Subcutaneous abdominal adipose tissue (tissue), 5 donors: ENCODE data around the gene ABCC1.
A peak's percentile ranks its signal among the peaks of the same experiment; 100 is the strongest.

ENCODE experiments used
- H3K27ac ChIP-seq: one replicate; pipeline ENCODE4 v1.7.0; 2013; ENCODE audit warnings: low read depth, mild to moderate bottlenecking, inconsistent platforms, low read length, moderate library complexity
- H3K27me3 ChIP-seq, 5 donors: one replicate each; pipeline ENCODE4 v1.7.0; 2013; ENCODE audit warnings: low read length in 5 of 5, inconsistent platforms in 1 of 5; ENCODE audit not compliant: control insufficient read depth in 5 of 5, insufficient read depth in 4 of 5
- H3K36me3 ChIP-seq, 5 donors: one replicate each; pipeline ENCODE4 v1.7.0; 2013; ENCODE audit warnings: low read length in 5 of 5; ENCODE audit not compliant: control insufficient read depth in 5 of 5, insufficient read depth in 5 of 5
- H3K4me1 ChIP-seq, 5 donors: one replicate each; pipeline ENCODE4 v1.7.0; 2013; ENCODE audit warnings: low read length in 5 of 5, mild to moderate bottlenecking in 3 of 5, moderate library complexity in 1 of 5; ENCODE audit not compliant: control insufficient read depth in 5 of 5, insufficient read depth in 5 of 5
- H3K4me3 ChIP-seq, 5 donors: one replicate each; pipeline ENCODE4 v1.7.0; 2013; ENCODE audit warnings: low read length in 5 of 5, low read depth in 1 of 5
- H3K9ac ChIP-seq, 5 donors: one replicate each; pipeline ENCODE4 v1.7.0; 2013; ENCODE audit warnings: low read length in 5 of 5, mild to moderate bottlenecking in 4 of 5, moderate library complexity in 3 of 5
- H3K9me3 ChIP-seq, 5 donors: one replicate each; pipeline ENCODE4 v1.7.0; 2013; ENCODE audit warnings: low read length in 5 of 5; ENCODE audit not compliant: control insufficient read depth in 5 of 5
- donor health status: healthy.
- donor health status: healthy.
- donor health status: healthy.
- donor health status: healthy.
- donor health status: healthy.

The ABCC1 gene

DNA sequence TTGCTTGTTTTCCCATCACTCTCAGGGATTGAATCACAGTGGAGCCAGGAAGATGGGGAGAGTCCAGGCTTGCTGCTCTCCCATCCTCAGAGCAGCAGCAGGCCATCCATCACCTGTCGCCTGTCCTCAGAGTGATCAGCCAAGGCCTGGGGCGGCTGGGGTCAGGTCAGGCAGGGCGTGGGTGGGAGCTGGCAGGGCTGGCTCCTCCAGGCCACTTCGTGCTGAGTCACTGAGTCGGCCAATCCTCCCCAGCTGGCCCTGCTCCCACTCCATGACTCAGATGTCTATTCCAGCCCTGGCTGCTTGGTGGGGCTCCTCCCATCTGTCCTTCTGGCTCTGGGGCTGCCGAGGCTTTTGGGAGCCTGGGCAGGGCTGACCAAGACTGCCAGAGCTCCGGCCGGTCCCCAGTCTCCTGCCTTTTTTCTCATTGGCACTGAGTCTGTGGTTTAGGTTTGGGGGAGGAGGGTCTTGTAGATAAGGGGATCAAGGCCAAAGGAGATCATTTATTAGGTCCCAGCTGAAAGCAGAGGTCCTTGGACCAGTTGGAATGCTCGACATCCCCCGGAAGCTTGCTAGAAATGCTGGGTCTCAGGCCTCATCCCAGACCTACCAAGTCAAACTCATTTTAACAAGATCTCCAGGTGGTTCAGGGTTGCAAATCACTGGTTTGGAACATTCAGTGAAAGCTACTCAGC, 72.7 kb downstream of the ABCC1 start:
- Histone ChIP-seq H3K4me3 (peak overlapping the region in 2 of 5 donors; percentile 6 to 28), H3K36me3 (peaks cover 0 to 39% (median 15%) of the 10 kb centered on the region in 5 donors), H3K9me3 (no peaks in the 10 kb centered on the region), H3K27ac (peak overlapping the region; percentile 48), H3K4me1 (peaks cover 8 to 35% (median 24%) of the 10 kb centered on the region in 5 donors), H3K9ac (peak overlapping the region in 4 of 5 donors; percentile 22 to 48 (median 36)), H3K27me3 (no peaks in the 10 kb centered on the region)

DNA sequence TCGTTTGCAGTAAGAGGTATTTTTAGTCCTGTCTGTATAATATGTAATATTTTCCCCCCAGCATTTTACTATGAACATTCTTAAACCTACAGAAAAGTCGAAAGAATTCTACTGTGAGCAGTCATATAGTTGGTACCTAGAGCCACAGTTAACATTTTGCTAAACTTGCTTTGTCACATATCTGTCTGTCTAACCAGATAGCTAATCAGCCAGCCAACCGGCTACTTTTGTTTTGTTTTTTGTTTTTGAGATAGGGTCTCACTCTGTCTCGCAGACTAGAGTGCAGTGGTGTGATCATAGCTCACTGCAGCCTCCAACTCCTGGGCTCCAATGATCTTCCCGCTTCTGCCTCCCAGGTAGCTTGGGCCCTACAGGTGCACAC, 73.3 kb downstream of the ABCC1 start:
- peak overlapping the region in 2 of 5 donors; percentile 36 to 37 for H3K9ac ChIP-seq

DNA sequence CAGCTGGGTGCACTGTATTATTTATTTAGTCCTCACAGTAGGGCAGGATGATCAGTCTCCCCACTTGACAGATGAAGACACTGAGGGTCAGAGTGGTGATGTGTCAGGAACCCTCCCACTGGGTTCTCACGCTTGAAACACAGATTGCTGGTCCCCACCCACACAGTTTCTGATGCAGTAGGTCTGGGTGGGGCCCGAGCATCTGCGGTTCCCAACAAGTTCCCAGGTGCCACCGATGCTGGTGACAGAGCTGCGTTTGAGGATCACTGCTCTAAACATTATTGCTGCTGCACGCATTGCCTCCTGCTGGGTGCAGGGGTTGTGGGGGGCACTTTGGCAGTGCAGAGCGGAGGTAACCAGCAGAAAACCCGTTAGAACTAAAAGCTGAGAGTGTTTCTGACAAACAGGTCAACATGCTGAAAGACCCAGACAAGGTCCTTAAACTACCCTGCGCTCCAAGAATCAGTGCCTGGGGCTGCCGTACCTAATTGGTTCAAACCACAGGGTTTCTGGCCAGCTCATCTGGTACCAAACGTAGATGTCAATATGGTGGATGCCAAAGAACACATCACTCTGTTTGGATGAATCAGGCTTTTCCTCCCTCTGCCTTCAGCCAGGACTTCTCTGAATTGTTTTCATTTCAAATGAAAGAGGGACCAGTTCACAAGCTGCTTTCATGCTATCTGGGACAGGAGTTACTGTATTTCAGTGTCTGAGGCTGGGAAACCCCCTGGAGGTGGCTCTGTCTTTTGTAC, 76.0 kb downstream of the ABCC1 start:
- Histone ChIP-seq H3K36me3 (peaks cover 0 to 21% (median 4%) of the 10 kb centered on the region in 5 donors), H3K27ac (peak overlapping the region; percentile 38), H3K4me1 (peaks cover 9 to 50% (median 38%) of the 10 kb centered on the region in 5 donors), H3K27me3 (no peaks in the 10 kb centered on the region), H3K4me3 (no peak overlapping the region), H3K9ac (no peak overlapping the region), H3K9me3 (no peaks in the 10 kb centered on the region)

More for the DNA sequence above, 73.3 kb downstream of the ABCC1 start:
- peak overlapping the region in 1 of 5 donors; percentile 6 for H3K4me3 ChIP-seq
- no peaks in the 10 kb centered on the region for H3K9me3 ChIP-seq
- peaks cover 8 to 33% (median 26%) of the 10 kb centered on the region in 5 donors for H3K4me1 ChIP-seq
- H3K27ac ChIP-seq, result peak overlapping the region; percentile 48
- H3K27me3 ChIP-seq, result no peaks in the 10 kb centered on the region
- peaks cover 0 to 39% (median 15%) of the 10 kb centered on the region in 5 donors for H3K36me3 ChIP-seq

- Histone ChIP-seq H3K4me3 (no peak overlapping the region), H3K9ac (no peak overlapping the region), H3K4me1 (peaks cover 2 to 37% (median 18%) of the 10 kb centered on the region in 5 donors), H3K36me3 (peaks cover 0 to 24% (median 2%) of the 10 kb centered on the region in 5 donors), H3K9me3 (no peaks in the 10 kb centered on the region), H3K27me3 (no peaks in the 10 kb centered on the region), H3K27ac (peak overlapping the region; percentile 41)
These were observed 78.4 kb downstream of the ABCC1 start for GRCh38 chr16:16027728-16028310.

DNA sequence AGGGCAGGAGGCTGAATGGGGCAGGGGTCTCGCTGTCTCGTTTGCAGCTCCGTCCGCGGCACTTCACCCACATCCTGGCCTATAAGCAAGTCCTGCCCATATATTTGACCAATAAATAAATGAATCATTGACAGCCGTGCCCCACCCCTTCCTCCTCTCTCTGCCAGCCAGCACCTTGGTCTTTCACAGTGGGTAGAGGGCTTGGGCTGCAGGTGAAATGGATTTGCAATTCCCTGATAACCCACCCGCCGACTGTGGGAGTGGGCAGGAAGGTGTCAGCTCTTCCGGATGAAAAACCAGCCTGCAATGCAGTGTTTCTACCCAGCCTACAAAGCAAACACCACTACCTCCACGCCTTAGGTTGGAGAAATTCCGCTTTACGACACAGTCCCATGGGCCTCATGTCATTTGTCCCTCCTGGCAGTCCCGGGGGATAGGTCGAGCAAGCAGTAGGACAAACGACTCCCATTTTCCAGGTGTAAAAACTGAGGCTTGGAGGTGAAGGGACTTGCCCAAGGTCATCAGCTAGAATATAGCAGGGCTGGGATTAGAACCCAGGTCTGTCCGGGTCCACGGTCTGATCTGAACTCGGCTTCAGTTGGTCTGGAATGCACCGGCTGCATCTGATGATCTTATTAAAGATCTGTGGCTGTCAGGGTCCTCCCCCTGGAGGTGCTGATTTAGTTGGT, 79.0 kb downstream of the ABCC1 start:
- Histone ChIP-seq H3K9me3 (no peaks in the 10 kb centered on the region), H3K36me3 (peaks cover 0 to 28% (median 6%) of the 10 kb centered on the region in 5 donors), H3K4me3 (no peak overlapping the region), H3K4me1 (peaks cover 2 to 36% (median 17%) of the 10 kb centered on the region in 5 donors), H3K9ac (no peak overlapping the region), H3K27me3 (no peaks in the 10 kb centered on the region), H3K27ac (peak overlapping the region; percentile 41)

DNA sequence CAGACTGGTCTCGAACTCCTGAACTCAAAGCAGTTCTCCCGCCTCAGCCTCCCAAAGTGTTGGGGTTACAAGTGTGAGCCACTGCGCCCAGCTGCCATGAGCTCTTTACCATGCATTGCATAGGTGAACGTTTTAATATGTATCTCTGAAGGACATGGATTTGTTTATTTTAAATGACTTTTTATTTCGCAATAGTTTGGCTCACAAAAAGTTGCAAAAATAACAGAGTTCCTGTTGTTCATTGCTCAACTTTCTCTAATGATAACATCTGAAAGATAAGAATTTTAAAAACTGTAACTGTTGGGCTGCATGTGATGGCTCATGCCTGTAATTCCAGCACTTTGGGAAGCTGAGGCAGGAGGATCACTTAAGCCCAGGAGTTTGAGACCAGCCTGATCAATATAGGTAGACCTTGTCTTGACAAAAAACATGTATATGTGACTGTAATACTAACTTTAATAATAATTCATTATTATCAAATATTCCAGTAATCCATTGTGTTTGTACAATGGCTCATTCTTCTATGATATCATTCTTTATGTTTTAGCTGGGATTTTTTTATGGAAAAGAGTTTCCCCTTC, 80.1 kb downstream of the ABCC1 start:
- Histone ChIP-seq H3K27ac (peak overlapping the region; percentile 30), H3K27me3 (no peaks in the 10 kb centered on the region), H3K36me3 (peaks cover 0 to 23% (median 7%) of the 10 kb centered on the region in 5 donors), H3K4me1 (peaks cover 2 to 36% (median 17%) of the 10 kb centered on the region in 5 donors), H3K9me3 (no peaks in the 10 kb centered on the region), H3K9ac (no peak overlapping the region), H3K4me3 (no peak overlapping the region)

DNA sequence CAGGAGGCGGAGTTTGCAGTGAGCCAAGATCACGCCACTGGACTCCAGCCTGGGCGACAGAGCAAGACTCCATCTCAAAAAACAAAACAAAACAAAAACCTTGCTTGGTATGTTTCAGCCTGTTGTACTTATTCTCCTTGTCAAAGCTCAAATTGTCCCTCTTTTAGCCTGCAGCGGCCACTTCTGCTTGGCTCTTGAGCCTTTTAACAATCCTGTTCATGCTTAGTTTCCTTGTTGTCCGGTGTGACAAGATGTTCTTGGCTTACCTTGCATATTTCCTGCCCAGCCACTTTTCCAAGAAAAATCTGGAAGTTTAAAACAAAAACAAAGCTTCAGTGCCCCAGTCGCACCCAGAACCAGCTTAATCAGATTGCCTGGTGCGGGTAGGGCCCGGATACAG, 81.0 kb downstream of the ABCC1 start:
- Histone ChIP-seq H3K36me3 (peaks cover 0 to 28% (median 9%) of the 10 kb centered on the region in 5 donors), H3K27ac (no peak overlapping the region), H3K4me1 (peaks cover 2 to 36% (median 15%) of the 10 kb centered on the region in 5 donors), H3K9ac (no peak overlapping the region), H3K9me3 (no peaks in the 10 kb centered on the region), H3K4me3 (no peak overlapping the region), H3K27me3 (no peaks in the 10 kb centered on the region)

GRCh38 chr16:16031401-16031800, 82.0 kb downstream of the ABCC1 start:
- Histone ChIP-seq H3K9me3 (no peaks in the 10 kb centered on the region), H3K36me3 (peaks cover 0 to 38% (median 17%) of the 10 kb centered on the region in 5 donors), H3K4me3 (no peak overlapping the region), H3K4me1 (peaks cover 2 to 32% (median 9%) of the 10 kb centered on the region in 5 donors), H3K27ac (no peak overlapping the region), H3K9ac (no peak overlapping the region), H3K27me3 (no peaks in the 10 kb centered on the region)

GRCh38 chr16:16032271-16032979, 83.0 kb downstream of the ABCC1 start:
- H3K4me3 ChIP-seq, result no peak overlapping the region
- H3K36me3 ChIP-seq, result peaks cover 0 to 48% (median 24%) of the 10 kb centered on the region in 5 donors
- no peaks in the 10 kb centered on the region for H3K27me3 ChIP-seq
- H3K4me1 ChIP-seq, result peaks cover 2 to 28% (median 12%) of the 10 kb centered on the region in 5 donors
- H3K27ac ChIP-seq, result no peak overlapping the region
- H3K9me3 ChIP-seq, result no peaks in the 10 kb centered on the region
- no peak overlapping the region for H3K9ac ChIP-seq
